Fibroblast of lung (primary cell): ENCODE results near the gene ARHGEF12.

Experiments
- CTCF ChIP-seq, 2 donors: IDR thresholded peaks in 1 of 2; conservative IDR thresholded peaks in 1 of 2; 1 replicate in 1 of 2; 2 replicates in 1 of 2; pipeline ENCODE4 v1.5.1; 2011 to 2012; ENCODE audit warnings: low read length in 2 of 2, control low read depth in 1 of 2, inconsistent platforms in 1 of 2, low read depth in 1 of 2, mild to moderate bottlenecking in 1 of 2
- EZH2 ChIP-seq: IDR thresholded peaks from 2 replicates; pipeline ENCODE4 v1.5.1; 2012; ENCODE audit warnings: low read length, control low read depth, mild to moderate bottlenecking; ENCODE audit errors: missing control alignments

- no peak for TF ChIP-seq CTCF (conservative IDR thresholded peaks at IDR 0.05 in 1 of 2, IDR thresholded peaks at IDR 0.05 in 1 of 2; ENCODE audit: low read depth in 1 of 2, low read length in 2 of 2)
- no peak for TF ChIP-seq EZH2
Observed at GRCh38 chr11:120394119-120394518, 57.9 kb downstream of the ARHGEF12 start.
